ENCODE measurements around the gene UBXN4. TPM values are rescaled to one million over a fixed set of nuclear protein-coding genes. Genes with fewer than 3 reads are reported as not detected.

The UBXN4 gene
- total and polyA plus RNA-seq, 2 experiments from 2014 or later: 69.7 to 179 TPM

- in situ Hi-C loops (cut with MboI): no loop called here
- no peak overlapping the region for H3K9ac ChIP-seq
- H3K4me1 ChIP-seq (ENCODE audit: insufficient read depth): no peaks in the 10 kb centered on the region
- peaks cover 4% of the 10 kb centered on the region; the same call in 1 of the 2 replicates for H3K36me3 ChIP-seq (ENCODE audit: low read depth)
- H2AFZ ChIP-seq: no peak overlapping the region
- no peak for TF ChIP-seq EZH2 (IDR thresholded peaks at IDR 0.05; ENCODE audit: insufficient read depth, poor library complexity, severe bottlenecking)
- no peak overlapping the region for H3K4me2 ChIP-seq (ENCODE audit: unreplicated experiment)
- no peaks in the 10 kb centered on the region for H3F3A ChIP-seq (ENCODE audit: insufficient read depth)
- WGBS, 2 experiments (ENCODE audit: low coverage in 1 of 2, low lambda C conversion rate in 2 of 2, missing lambda C conversion rate in 2 of 2): 74 to 75% methylated on average over 2 of the region's 2 CpGs
- no peaks in the 10 kb centered on the region for H3K9me3 ChIP-seq (ENCODE audit: low read depth)
- no peaks in the 10 kb centered on the region for H3K9me2 ChIP-seq (ENCODE audit: insufficient read depth)
- no peaks in the 10 kb centered on the region for H4K20me1 ChIP-seq (ENCODE audit: insufficient read depth)
- no peaks in the 10 kb centered on the region for H3K27me3 ChIP-seq (replicated peaks; ENCODE audit: insufficient read depth)
- no peak overlapping the region for H3K27ac ChIP-seq
- no peak overlapping the region for H3K4me3 ChIP-seq
- no peak for DNase-seq
- no peaks in the 10 kb centered on the region for H3K79me2 ChIP-seq (ENCODE audit: insufficient read depth)
Observed at GRCh38 chr2:135728064-135728743, 13.5 kb upstream of the UBXN4 start.

GRCh38 chr2:135732561-135732960 lies 9.1 kb upstream of the UBXN4 start:
- Histone ChIP-seq H3K4me2 (ENCODE audit: unreplicated experiment) (no peak overlapping the region), H3K9ac (no peak overlapping the region), H4K20me1 (ENCODE audit: insufficient read depth) (no peaks in the 10 kb centered on the region), H3K27ac (no peak overlapping the region), H3K9me2 (ENCODE audit: insufficient read depth) (no peaks in the 10 kb centered on the region), H3K9me3 (ENCODE audit: low read depth) (no peaks in the 10 kb centered on the region), H3K4me3 (no peak overlapping the region), H3K36me3 (ENCODE audit: low read depth) (no peaks in the 10 kb centered on the region), H2AFZ (no peak overlapping the region), H3K79me2 (ENCODE audit: insufficient read depth) (no peaks in the 10 kb centered on the region), H3K27me3 (replicated peaks; ENCODE audit: insufficient read depth) (no peaks in the 10 kb centered on the region), H3F3A (ENCODE audit: insufficient read depth) (no peaks in the 10 kb centered on the region), H3K4me1 (ENCODE audit: insufficient read depth) (no peaks in the 10 kb centered on the region)
- DNase-seq: no peak
- in situ Hi-C loops (cut with MboI): no loop called here
- TF ChIP-seq EZH2phosphoT487 (IDR thresholded peaks at IDR 0.05; ENCODE audit: insufficient read depth, low read depth) (no peak), EZH2 (IDR thresholded peaks at IDR 0.05; ENCODE audit: insufficient read depth, poor library complexity, severe bottlenecking) (no peak)
- WGBS, 2 experiments (ENCODE audit: low coverage in 1 of 2, low lambda C conversion rate in 2 of 2, missing lambda C conversion rate in 2 of 2): 38 to 39% methylated on average over 5 of the region's 5 CpGs

- no peak overlapping the region for H3K4me2 ChIP-seq (ENCODE audit: unreplicated experiment)
- no peak overlapping the region for H3K4me3 ChIP-seq
- H2AFZ ChIP-seq: no peak overlapping the region
- H3K9me3 ChIP-seq (ENCODE audit: low read depth): no peaks in the 10 kb centered on the region
- no peak overlapping the region for H3K9ac ChIP-seq
- no peaks in the 10 kb centered on the region for H3K36me3 ChIP-seq (ENCODE audit: low read depth)
- no peaks in the 10 kb centered on the region for H4K20me1 ChIP-seq (ENCODE audit: insufficient read depth)
- H3K79me2 ChIP-seq (ENCODE audit: insufficient read depth): no peaks in the 10 kb centered on the region
- in situ Hi-C loops (cut with MboI): no loop called here
- H3K27me3 ChIP-seq (replicated peaks; ENCODE audit: insufficient read depth): no peaks in the 10 kb centered on the region
- no peak for TF ChIP-seq EZH2 (IDR thresholded peaks at IDR 0.05; ENCODE audit: insufficient read depth, poor library complexity, severe bottlenecking)
- no peak for TF ChIP-seq EZH2phosphoT487 (IDR thresholded peaks at IDR 0.05; ENCODE audit: insufficient read depth, low read depth)
- no peak for DNase-seq
- no peak overlapping the region for H3K27ac ChIP-seq
- H3K4me1 ChIP-seq (ENCODE audit: insufficient read depth): no peaks in the 10 kb centered on the region
- H3F3A ChIP-seq (ENCODE audit: insufficient read depth): no peaks in the 10 kb centered on the region
- H3K9me2 ChIP-seq (ENCODE audit: insufficient read depth): no peaks in the 10 kb centered on the region
- WGBS, 2 experiments (ENCODE audit: low coverage in 1 of 2, low lambda C conversion rate in 2 of 2, missing lambda C conversion rate in 2 of 2): 95 to 97% methylated on average over 2 of the region's 2 CpGs
Observed at GRCh38 chr2:135733045-135733444, 8.6 kb upstream of the UBXN4 start.

GRCh38 chr2:135736546-135736945 lies 5.1 kb upstream of the UBXN4 start:
- 90 to 91% methylated on average over 5 of the region's 5 CpGs for WGBS, 2 experiments (ENCODE audit: low coverage in 1 of 2, low lambda C conversion rate in 2 of 2, missing lambda C conversion rate in 2 of 2)
- no peaks in the 10 kb centered on the region for H3K27me3 ChIP-seq (replicated peaks; ENCODE audit: insufficient read depth)
- H3K9ac ChIP-seq: no peak overlapping the region
- no peaks in the 10 kb centered on the region for H3K79me2 ChIP-seq (ENCODE audit: insufficient read depth)
- H3K4me3 ChIP-seq: no peak overlapping the region
- no peaks in the 10 kb centered on the region for H3K4me1 ChIP-seq (ENCODE audit: insufficient read depth)
- DNase-seq: no peak
- no peaks in the 10 kb centered on the region for H4K20me1 ChIP-seq (ENCODE audit: insufficient read depth)
- no peaks in the 10 kb centered on the region for H3K36me3 ChIP-seq (ENCODE audit: low read depth)
- TF ChIP-seq EZH2phosphoT487 (IDR thresholded peaks at IDR 0.05; ENCODE audit: insufficient read depth, low read depth) (no peak), EZH2 (IDR thresholded peaks at IDR 0.05; ENCODE audit: insufficient read depth, poor library complexity, severe bottlenecking) (no peak)
- H3F3A ChIP-seq (ENCODE audit: insufficient read depth): no peaks in the 10 kb centered on the region
- no peak overlapping the region for H3K27ac ChIP-seq
- no peak overlapping the region for H2AFZ ChIP-seq
- H3K9me3 ChIP-seq (ENCODE audit: low read depth): no peaks in the 10 kb centered on the region
- no peaks in the 10 kb centered on the region for H3K9me2 ChIP-seq (ENCODE audit: insufficient read depth)
- in situ Hi-C loops (cut with MboI): no loop called here
- no peak overlapping the region for H3K4me2 ChIP-seq (ENCODE audit: unreplicated experiment)

Measured in GM23248 (cell line).